ENCODE measurements around the gene MINDY4B.

- no peak for TF ChIP-seq SUZ12 (IDR thresholded peaks at IDR 0.05; ENCODE audit: extremely low read depth, insufficient read depth, insufficient read length)
- no peak for TF ChIP-seq ZNF274 (IDR thresholded peaks at IDR 0.05; ENCODE audit: low read depth, low read length)
- no peak for TF ChIP-seq YY1 (IDR thresholded peaks at IDR 0.05; ENCODE audit: insufficient read depth, insufficient read length)
These were observed 37.8 kb downstream of the MINDY4B start for GRCh38 chr3:150867434-150867833.

Data from NT2/D1 (cell line).